GM21529 (cell line): ENCODE data around the gene MCCC1.
"Not testable (repeated sequence)": the region's sequence is repeated elsewhere in the genome, so short reads cannot be mapped to it uniquely, and the experiment has no call there.

Experiments used
- ATAC-seq: cut with Tn5 transposase; IDR thresholded peaks from one replicate; pipeline ENCODE4 v1.9.1; 2021; ENCODE audit not compliant: unreplicated experiment

The MCCC1 gene

DNA sequence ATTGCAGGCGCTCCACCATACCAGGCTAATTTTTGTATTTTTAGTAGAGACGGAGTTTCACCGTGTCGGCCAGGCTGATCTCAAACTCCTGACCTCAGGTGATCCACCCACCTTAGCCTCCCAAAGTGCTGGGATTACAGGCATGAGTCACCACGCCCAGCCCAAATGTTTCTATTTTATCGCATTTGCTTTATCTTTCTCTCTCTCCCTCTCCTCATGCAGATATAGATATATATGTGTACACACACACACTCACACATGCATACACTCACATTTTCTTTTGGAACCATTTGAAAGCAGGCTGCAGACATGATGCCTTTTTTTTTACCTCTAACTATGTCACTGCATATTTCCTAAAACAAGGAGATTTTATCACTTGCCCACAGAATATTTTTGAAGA lies 7.3 kb upstream of the MCCC1 start:
- ATAC-seq: no peak

DNA sequence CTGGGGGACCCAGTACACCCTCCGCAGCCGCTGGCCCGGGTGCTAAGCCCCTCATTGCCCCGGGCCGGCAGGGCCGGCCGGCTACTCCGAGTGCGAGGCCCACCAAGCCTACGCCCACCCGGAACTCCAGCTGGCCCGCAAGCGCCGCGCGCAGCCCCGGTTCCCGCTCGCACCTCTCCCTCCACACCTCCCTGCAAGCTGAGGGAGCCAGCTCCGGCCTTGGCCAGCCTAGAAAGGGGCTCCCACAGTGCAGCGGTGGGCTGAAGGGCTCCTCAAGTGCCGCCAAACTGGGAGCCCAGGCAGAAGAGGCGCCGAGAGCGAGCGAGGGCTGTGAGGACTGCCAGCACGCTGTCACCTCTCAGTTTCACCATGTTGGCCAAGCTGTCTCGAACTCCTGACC lies 4.7 kb upstream of the MCCC1 start:
- ATAC-seq: not testable (repeated sequence)

DNA sequence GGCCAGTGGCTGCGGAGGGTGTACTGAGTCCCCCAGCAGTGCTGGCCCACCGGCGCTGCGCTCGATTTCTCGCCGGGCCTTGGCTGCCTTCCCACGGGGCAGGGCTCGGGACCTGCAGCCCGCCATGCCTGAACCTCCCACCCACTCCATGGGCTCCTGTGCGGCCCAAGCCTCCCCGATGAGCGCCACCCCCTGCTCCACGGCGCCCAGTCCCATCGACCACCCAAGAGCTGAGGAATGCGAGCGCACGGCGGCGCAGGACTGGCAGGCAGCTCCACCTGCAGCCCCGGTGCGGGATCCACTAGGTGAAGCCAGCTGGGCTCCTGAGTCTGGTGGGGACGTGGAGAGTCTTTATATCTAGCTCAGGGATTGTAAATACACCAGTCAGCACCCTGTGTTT lies 1.7 kb upstream of the MCCC1 start:
- not testable (repeated sequence) for ATAC-seq

DNA sequence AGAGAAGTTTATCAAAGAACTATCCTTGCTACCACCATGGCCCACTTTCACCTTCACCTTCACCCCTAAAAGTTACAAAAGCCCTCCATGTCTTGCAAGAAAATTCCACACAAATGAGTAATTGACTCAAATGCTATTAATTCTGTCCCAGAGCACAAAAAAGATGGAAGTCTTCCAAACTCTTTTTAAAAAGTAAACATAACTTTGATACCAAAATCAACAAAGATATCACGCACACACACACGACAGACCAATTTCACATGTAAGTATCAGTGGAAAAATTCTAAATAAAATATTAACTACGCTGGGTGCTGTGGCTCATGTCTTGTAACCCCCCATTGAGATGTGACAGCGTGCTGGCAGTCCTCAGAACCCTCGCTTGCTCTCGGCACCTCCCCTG lies 1.1 kb upstream of the MCCC1 start:
- no peak for ATAC-seq

DNA sequence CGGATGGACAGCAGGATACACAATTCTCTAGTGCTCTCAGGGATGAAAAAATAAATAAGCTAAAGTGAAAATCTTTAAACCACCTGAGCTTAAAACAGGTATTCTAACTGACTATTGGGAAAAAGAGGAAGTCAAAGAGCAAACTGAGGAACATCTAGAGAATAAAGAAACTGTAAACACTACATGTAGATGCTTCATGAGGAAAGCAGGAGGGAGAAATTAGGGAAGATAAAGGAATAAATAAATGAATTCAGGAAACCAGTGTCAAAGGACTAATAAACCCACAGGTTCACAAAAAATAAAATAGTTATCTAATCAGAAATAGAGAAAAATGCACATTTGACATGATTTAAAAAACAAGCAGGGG lies 525 bp upstream of the MCCC1 start:
- ATAC-seq: peak; percentile 1

DNA sequence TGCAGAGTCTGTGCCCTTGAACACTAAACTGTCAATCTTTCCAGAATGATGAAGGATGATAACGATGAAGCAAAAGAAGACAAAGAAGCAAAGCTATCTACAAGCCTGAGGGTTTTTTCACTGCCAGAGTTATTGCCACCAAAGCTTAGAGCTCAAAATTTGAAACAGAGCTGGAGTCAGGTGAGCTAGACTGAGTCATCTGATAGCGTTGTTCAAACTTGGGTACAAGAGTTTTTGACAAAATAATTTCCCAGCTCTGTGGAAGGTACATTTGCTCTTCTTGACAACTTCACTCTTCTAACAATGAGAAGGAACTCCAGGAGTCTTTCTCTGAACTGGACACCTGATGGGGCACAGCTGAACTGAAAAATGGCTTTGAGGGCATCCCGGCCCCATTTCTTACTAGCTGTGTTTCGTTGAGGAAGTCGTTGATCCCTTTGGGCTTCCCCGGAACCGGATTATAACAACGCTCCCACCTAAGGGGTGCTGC lies 715 bp downstream of the MCCC1 start:
- peak; percentile 19 for ATAC-seq

DNA sequence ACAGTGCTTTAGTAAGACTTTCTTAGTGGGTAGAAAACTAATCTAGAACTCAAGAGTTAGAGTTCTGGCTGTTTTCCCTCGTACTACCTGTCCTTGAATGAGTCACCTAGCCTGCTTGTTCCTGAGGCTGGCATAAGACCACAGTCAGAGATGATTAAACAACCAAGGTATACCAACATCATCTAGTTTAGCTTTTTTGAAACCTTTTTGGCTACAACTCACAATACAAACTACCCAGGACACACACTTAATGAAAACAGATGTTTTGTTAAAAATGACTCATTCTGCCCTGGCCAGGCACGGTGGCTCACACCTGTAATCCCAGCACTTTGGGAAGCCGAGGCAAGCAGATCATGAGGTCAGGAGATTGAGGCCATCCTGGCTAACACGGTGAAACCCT lies 4.6 kb downstream of the MCCC1 start:
- ATAC-seq: no peak

DNA sequence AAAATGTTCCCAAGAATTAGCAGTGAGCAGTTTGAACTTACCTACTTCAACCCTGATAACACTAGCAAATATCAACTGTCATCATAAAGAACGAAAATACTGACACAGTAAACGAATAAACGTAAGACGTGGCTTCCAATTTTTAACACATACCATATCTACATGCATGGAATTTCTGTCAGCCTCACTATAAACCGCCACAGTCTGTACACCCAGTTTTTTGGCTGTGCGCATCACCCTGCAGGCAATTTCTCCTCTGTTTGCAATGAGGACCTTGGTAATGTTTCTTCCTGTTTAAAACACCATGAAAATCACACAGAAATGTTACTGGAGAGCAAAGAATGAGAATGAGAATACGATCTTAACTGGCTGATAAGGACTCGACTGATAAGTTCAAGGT lies 7.0 kb downstream of the MCCC1 start:
- no peak for ATAC-seq

DNA sequence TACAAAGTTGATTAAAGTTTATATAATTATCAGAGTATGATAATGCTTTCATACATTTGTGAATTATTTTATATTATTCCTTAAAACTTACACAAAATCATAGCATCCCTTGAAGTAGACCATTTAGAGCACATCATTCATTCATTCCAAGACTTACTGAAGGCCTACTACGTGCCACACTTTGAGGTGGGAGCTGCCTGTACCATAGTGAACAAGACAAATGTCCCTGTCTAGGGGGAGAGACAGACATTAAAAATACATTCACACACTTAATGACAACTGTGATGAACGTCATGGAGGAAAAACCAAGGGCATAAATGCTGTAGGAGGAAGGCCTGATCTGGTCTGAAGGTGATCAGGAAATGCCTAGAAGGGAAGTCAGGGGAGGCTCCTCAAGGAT lies 12.1 kb downstream of the MCCC1 start:
- no peak for ATAC-seq

DNA sequence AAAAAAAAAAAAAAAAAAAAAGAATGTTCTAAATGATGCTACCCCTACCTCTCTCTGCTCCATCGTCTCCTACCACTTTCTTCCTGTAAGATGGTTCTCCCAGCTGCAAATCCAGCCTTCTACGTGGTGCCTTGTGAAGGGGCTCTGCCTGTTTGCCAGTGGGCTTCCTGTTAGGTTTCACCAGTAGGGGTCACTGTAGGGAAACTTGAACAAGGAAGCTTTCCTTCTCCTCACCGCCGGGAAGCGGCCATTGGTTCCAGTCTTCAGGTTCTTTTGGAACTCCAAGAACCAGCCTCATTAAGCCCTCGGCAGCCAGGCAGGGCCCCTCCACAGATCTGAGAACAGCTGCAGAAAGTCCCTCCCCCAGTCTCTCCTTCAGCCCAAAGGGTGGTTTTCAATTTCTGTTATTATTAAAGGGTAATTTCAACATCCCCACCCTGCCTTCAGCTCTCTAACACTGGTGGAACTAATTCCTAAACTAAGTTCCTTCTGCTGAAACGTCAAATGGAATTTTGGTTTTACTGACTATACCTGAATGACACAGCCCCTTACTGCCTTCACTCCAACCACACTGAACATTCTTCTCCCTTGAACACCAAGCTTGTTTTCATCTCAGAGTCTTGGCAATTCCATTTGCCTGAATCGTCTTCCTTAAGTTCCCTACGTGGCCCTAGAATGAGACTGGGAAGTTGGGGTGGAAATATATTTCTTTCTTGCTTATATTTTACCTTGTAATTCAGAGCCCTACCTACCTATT lies 13.5 kb downstream of the MCCC1 start:
- ATAC-seq: no peak

DNA sequence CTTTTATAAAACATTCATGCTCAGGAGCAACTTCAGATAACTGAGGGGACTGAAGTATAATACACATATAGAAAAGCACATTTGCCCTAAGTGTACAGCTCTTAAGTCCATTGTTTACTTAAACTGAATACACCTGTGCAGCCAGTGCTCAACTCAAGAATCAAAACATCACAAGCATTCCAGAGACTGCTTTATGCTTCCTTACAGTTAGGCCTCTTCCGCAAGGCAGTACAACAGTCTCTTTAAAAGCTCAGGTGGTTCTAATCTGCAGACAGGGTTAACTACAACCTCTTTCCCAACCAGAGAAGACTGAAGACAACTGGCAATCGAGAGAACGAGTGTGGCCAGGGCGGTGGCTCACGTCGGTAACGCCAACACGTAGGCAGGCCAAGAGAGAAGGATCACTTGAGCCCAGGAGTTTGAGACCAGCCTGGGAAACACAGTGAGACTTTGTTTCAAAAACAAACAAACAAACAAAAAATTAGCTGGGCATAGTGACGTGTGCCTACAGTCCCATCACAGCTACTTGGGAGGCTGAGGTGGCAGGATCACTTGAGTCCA lies 16.9 kb downstream of the MCCC1 start:
- ATAC-seq: no peak

DNA sequence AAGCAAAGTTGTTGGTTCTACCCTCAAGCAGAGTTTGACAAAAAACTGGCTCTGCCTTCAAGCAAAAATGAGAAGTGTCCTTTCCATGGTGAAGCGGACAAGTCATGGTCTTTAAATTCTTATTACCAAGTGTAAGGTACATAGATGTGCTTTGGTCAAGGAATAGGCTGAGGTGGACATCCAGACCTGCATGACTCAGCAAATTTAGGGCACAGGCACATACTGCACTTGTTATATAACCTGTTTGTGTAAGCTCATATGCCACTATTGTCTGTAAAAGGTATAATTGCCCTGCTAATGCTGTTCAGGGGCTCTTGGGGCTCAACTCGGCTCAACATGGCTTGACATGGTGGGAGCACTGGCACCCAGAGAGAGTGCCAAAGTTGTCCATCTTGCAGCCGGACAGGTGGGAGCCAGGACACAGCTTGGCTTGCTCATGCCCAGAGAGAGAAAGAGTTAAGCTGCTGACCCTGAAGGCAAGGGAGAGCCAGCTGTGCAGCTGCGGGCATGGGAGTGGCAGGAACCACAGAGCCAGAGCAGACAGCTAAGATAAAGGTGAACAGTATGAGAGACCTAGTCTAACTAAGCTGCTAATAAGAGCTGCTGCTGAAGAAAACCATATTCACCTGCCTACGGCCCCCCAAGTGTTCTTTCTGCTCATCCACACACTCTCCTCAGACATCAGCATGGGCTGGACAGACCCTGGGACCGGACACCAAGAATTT lies 17.7 kb downstream of the MCCC1 start:
- ATAC-seq: no peak

DNA sequence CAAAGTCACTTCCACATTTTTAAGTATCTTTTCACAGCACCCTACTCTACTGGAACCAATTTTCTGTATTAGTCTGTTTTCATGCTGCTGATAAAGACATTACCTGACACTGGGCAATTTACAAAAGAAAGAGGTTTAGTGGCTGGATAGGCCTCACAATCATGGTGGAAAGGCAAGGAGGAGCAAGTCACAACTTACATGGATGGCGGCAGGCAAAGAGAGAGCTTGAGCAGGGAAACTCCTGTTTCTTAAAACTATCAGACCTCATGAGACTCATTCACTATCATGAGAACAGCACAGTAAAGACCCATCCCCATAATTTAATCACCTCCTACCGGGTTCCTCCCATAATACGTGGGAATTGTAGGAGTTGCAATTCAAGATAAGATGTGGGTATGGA lies 18.7 kb downstream of the MCCC1 start:
- ATAC-seq: no peak

DNA sequence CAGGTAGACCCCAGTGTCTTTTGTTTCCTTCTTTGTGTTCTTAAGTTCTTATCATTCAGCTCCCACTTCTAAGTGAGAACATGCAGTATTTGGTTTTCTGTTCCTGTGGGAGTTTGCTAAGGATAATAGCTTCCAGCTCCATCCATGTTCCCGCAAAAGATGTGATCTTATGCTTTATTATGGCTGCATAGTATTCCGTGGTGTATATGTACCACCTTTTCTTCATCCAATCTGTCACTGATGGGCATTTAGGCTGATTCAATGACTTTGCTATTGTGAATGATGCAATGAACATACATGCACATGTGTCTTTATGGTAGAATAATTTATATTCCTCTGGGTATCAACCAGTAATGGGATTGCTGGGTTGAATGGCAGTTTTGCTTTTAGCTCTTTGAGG lies 24.4 kb downstream of the MCCC1 start:
- no peak for ATAC-seq

DNA sequence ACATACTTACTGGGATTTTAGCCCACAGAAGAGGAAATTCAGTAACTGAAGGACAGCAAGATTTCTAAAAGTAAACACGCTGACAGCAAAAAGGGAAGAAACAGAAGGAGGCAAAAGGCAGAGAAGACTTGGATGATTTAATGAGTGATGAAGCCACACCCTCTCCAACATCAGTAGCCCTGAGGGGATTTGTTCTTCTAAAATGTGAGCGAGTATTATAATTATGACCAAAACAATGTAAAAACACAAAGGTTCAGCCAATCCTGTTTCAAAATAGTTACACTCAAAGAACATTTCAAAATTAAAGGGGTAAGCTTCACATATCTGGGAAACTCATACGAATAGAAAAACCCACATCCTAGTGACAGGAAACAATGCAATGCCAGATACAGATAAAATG lies 25.0 kb downstream of the MCCC1 start:
- no peak for ATAC-seq

DNA sequence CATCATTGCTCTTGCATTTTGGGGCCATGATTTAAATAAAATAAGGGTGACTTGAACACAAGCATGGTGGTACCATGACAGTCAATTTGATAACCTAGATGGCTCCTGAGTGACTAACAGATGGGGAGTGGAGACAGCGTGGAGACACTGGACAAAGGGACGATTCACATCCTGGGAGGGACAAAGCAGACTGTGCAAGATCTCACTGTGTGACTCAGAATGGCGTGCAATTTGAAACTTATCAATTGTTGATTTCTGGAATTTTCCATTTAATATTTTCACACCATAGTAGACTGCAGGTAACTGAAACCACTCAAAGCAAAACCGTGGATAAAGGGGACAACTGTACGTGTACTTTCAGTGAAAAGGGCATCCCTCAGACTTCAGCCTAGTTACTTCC lies 25.5 kb downstream of the MCCC1 start:
- no peak for ATAC-seq

DNA sequence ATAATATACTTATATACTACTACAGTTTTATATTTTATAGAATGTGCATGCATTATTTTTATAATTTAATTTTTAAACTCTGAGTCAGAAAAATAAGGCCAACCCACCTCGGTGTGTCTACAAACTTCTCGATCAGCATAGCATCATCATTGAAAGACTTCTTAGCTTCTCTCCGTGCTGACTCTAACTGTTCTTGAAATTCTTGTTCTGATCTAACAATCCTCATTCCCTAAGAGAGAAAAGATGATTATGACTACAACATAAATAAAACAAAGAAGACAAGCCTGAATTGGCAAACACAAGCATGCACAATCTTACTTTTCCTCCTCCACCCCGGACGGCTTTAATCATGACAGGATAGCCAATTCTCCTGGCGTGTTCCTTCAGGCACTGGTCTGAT lies 28.4 kb downstream of the MCCC1 start:
- no peak for ATAC-seq

DNA sequence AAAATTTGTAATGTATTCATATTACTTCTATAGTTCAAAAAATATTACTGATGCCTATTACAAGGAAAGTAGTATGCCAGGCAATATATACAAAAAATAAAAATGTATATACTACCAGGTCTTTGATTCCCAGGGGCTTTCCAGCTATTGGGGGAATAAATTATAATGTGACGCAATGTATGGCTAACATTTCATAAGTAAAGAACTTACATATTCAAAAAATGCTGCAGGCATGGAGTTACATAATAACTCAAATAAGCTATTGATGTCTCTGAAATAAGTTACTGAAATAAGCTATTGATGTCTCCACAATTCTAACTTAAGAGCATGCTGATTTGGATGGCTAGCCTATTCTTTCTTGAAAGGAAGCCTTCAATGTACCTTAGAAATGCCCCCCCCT lies 30.2 kb downstream of the MCCC1 start:
- no peak for ATAC-seq

DNA sequence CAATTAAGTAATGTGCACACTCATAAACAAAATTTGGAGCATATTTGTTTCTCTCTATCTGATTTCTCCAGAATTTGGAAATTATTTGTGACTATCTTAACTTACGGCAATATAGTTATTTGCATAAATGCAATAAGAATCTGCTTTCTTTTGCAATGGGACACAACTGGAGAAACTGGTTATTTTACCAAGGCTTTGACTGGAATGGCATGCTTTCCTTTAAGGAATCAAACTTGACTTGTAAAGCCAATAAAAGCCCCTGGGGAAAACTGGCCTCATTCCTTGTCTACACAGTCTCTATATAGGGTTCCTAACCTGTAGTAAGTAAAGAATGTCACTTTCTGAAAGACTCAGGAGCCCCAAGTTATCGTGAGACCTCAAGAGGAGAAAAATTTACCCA lies 32.4 kb downstream of the MCCC1 start:
- ATAC-seq: not testable (repeated sequence)

DNA sequence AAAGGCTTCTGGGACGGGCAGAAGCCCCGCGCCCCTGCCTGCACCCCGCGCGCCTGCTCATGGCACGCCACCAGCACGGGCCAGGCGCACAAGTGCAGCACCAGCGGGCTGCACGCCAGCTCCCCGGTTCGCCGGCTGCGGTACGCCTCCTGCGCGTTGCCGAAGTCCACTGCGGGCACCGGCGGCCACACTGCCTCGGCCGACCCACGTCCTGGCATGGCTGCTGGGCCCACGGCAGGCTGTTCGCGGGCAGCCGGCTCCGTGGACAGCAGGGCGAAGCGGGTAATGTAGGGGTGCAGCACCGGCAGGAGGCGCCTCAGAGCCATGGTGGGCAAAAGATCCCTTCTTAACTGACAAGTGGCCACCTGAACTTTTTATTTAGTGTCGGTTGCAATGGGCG lies 34.8 kb downstream of the MCCC1 start:
- ATAC-seq: no peak

DNA sequence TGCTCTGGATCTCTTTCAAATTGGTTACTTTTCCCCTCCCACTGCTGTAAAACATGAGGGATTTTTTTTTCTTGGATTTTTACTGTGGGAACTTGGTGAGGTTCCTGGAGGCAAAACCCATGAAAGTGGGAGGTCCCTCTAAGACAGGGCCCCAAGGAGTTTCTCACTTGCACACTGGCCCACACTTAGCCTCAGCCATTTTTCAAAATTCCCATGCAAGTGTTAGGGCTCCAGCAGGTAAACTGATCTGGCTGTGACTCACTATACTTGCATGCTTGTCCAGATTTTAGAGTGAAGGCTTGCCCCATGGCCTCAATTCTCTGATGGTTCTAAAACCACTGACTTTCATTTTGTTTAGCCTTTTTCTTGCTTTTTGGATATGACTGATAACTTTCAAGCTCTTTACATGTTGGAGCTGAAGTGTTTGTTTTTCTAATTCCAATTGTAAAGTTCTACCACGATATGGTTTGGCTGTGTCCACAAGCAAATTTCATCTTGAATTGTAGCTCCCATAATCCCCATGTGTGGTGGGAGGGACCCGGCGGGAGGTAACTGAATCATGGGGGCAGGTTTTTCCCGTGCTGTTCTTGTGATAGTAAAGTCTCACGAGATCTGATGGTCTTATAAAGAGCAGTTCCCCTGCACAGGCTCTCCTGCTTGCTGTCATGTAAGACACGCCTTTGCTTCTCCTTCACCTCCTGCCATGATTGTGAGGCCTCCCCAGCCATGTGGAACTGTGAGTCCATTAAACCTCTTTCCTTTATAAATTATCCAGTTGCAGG lies 37.7 kb downstream of the MCCC1 start:
- no peak for ATAC-seq

DNA sequence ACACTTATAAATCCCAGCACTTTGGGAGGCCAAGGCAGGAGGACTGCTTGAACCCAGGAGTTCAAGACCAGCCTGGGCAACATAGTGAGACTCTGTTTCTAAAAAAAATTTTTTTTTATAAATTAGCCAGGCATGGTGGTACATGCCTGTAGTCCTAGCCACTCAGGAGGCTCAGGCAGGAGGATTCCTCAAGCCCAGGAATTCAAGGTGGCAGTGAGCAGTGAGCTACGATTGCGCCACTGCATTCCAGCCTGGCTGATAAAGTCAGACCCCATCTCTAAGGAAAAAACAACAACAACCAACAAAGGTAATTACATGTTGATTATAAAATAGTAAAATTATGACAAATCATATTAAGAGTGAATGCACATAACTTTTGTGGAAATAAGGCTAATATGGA lies 40.9 kb downstream of the MCCC1 start:
- ATAC-seq: no peak
